SK-N-SH treated with all-trans-retinoic acid at 6 μM for 48 hours (cell line): ENCODE results near the gene RNF213.
A peak's percentile ranks its signal among the peaks of the same experiment; 100 is the strongest.

ENCODE experiments used
- ATAC-seq: fragments of 200-7000 bp; cut with Tn5 transposase; 3 replicates; pipeline ENCODE4 v1.9.1; 2020; ENCODE audit warnings: mild to moderate bottlenecking, moderate library complexity
- CSDC2 ChIP-seq: fragments of 250-450 bp; sonication (Bioruptor Pico); IDR thresholded peaks from 2 replicates; pipeline ENCODE4 v1.5.0; 2020; ENCODE audit warnings: mild to moderate bottlenecking, moderate library complexity
- ESRRG ChIP-seq: fragments of 250-450 bp; sonication (Bioruptor Pico); IDR thresholded peaks from 2 replicates; pipeline ENCODE4 v1.6.1; 2021; ENCODE audit warnings: mild to moderate bottlenecking
- GLIS3 ChIP-seq: fragments of 250-450 bp; sonication (Bioruptor Pico); IDR thresholded peaks from 2 replicates; pipeline ENCODE4 v1.5.0; 2020; ENCODE audit warnings: mild to moderate bottlenecking, moderate library complexity
- ISL1 ChIP-seq: fragments of 250-450 bp; sonication (Bioruptor Pico); IDR thresholded peaks from 2 replicates; pipeline ENCODE4 v2.1.2; 2022; ENCODE audit warnings: mild to moderate bottlenecking, moderate library complexity
- OSR1 ChIP-seq: fragments of 250-450 bp; sonication (Bioruptor Pico); IDR thresholded peaks from 2 replicates; pipeline ENCODE4 v1.8.0; 2022; ENCODE audit warnings: moderate library complexity, mild to moderate bottlenecking, inconsistent platforms
- PPARA ChIP-seq: fragments of 250-450 bp; sonication (Bioruptor Pico); IDR thresholded peaks from 2 replicates; pipeline ENCODE4 v1.5.0; 2020; ENCODE audit warnings: mild to moderate bottlenecking, borderline replicate concordance
- RARB ChIP-seq: fragments of 250-450 bp; sonication (Bioruptor Pico); IDR thresholded peaks from 2 replicates; pipeline ENCODE4 v1.8.0; 2021; ENCODE audit warnings: mild to moderate bottlenecking, moderate library complexity
- SNAI2 ChIP-seq: fragments of 250-450 bp; sonication (Bioruptor Pico); IDR thresholded peaks from 2 replicates; pipeline ENCODE4 v1.5.0; 2020; ENCODE audit warnings: mild to moderate bottlenecking, moderate library complexity
- TCF4 ChIP-seq: fragments of 250-450 bp; sonication (Bioruptor Pico); IDR thresholded peaks from 2 replicates; pipeline ENCODE4 v1.8.0; 2021; ENCODE audit warnings: mild to moderate bottlenecking, moderate library complexity, borderline replicate concordance
- TOX ChIP-seq: fragments of 250-450 bp; sonication (Bioruptor Pico); IDR thresholded peaks from 2 replicates; pipeline ENCODE4 v1.8.0; 2021; ENCODE audit warnings: mild to moderate bottlenecking, moderate library complexity, borderline replicate concordance
- TSHZ2 ChIP-seq: fragments of 250-450 bp; sonication (Bioruptor Pico); IDR thresholded peaks from 2 replicates; pipeline ENCODE4 v1.5.0; 2020; ENCODE audit warnings: mild to moderate bottlenecking, moderate library complexity
- ZC3H10 ChIP-seq: fragments of 250-450 bp; sonication (Bioruptor Pico); IDR thresholded peaks from 2 replicates; pipeline ENCODE4 v1.5.1; 2021; ENCODE audit warnings: mild to moderate bottlenecking, moderate library complexity
- ZFP3 ChIP-seq: fragments of 250-450 bp; sonication (Bioruptor Pico); IDR thresholded peaks from 2 replicates; pipeline ENCODE4 v1.5.0; 2020; ENCODE audit warnings: mild to moderate bottlenecking, moderate library complexity
- ZFP30 ChIP-seq: fragments of 450-650 bp; formaldehyde crosslinking; IDR thresholded peaks from 2 replicates; pipeline ENCODE4 v1.5.0; 2022; ENCODE audit warnings: mild to moderate bottlenecking, moderate library complexity
- ZNF70 ChIP-seq: fragments of 450-650 bp; formaldehyde crosslinking; IDR thresholded peaks from 2 replicates; pipeline ENCODE4 v1.5.0; 2020; ENCODE audit warnings: mild to moderate bottlenecking, moderate library complexity
- ZNF8 ChIP-seq: fragments of 450-650 bp; formaldehyde crosslinking; IDR thresholded peaks from 2 replicates; pipeline ENCODE4 v1.5.0; 2020; ENCODE audit warnings: mild to moderate bottlenecking, moderate library complexity
- TF ChIP-seq, protein P1 (sequence below): fragments of 250-450 bp; sonication (Bioruptor Pico); IDR thresholded peaks from 2 replicates; pipeline ENCODE4 v1.5.1; 2021; ENCODE audit warnings: mild to moderate bottlenecking, moderate library complexity
- TF ChIP-seq, protein P2 (sequence below): fragments of 250-450 bp; sonication (Bioruptor Pico); IDR thresholded peaks from 2 replicates; pipeline ENCODE4 v1.8.0; 2021; ENCODE audit warnings: low read depth, mild to moderate bottlenecking, moderate library complexity, borderline replicate concordance
- TF ChIP-seq, protein P3 (sequence below): fragments of 250-450 bp; sonication (Bioruptor Pico); IDR thresholded peaks from 2 replicates; pipeline ENCODE4 v1.8.0; 2020; ENCODE audit warnings: mild to moderate bottlenecking, moderate library complexity, borderline replicate concordance
- TF ChIP-seq, protein P4 (sequence below): fragments of 250-450 bp; sonication (Bioruptor Pico); IDR thresholded peaks from 2 replicates; pipeline ENCODE4 v1.5.1; 2020; ENCODE audit warnings: low read depth, mild to moderate bottlenecking, moderate library complexity

RNF213 gene

GRCh38 chr17:80260791-80261158, at the start of gene RNF213:
Gene RNF213, plus strand, starts transcription at chr17:80260852. Its CDS starts 2,830 bp downstream, at chr17:80263682.
- peak; percentile 51 for ATAC-seq
- TF ChIP-seq RARB (CRISPR knock-in tag) (no peak), TCF4 (no peak), ISL1 (CRISPR knock-in tag) (no peak), OSR1 (no peak), CSDC2 (no peak), GLIS3 (no peak), ZFP3 (CRISPR knock-in tag) (no peak), TOX (CRISPR knock-in tag) (no peak), PPARA (no peak), ESRRG (CRISPR knock-in tag) (no peak), ZNF70 (no peak), ZC3H10 (CRISPR knock-in tag) (no peak), TSHZ2 (CRISPR knock-in tag) (no peak), SNAI2 (CRISPR knock-in tag) (no peak), ZNF8 (CRISPR knock-in tag) (no peak)
- TF ChIP-seq, protein P1, sequence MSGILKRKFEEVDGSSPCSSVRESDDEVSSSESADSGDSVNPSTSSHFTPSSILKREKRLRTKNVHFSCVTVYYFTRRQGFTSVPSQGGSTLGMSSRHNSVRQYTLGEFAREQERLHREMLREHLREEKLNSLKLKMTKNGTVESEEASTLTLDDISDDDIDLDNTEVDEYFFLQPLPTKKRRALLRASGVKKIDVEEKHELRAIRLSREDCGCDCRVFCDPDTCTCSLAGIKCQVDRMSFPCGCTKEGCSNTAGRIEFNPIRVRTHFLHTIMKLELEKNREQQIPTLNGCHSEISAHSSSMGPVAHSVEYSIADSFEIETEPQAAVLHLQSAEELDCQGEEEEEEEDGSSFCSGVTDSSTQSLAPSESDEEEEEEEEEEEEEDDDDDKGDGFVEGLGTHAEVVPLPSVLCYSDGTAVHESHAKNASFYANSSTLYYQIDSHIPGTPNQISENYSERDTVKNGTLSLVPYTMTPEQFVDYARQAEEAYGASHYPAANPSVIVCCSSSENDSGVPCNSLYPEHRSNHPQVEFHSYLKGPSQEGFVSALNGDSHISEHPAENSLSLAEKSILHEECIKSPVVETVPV (CRISPR knock-in tag), result no peak
- TF ChIP-seq, protein P2, sequence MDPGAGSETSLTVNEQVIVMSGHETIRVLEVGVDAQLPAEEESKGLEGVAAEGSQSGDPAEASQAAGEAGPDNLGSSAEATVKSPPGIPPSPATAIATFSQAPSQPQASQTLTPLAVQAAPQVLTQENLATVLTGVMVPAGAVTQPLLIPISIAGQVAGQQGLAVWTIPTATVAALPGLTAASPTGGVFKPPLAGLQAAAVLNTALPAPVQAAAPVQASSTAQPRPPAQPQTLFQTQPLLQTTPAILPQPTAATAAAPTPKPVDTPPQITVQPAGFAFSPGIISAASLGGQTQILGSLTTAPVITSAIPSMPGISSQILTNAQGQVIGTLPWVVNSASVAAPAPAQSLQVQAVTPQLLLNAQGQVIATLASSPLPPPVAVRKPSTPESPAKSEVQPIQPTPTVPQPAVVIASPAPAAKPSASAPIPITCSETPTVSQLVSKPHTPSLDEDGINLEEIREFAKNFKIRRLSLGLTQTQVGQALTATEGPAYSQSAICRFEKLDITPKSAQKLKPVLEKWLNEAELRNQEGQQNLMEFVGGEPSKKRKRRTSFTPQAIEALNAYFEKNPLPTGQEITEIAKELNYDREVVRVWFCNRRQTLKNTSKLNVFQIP (CRISPR knock-in tag), result no peak
- TF ChIP-seq, protein P3, sequence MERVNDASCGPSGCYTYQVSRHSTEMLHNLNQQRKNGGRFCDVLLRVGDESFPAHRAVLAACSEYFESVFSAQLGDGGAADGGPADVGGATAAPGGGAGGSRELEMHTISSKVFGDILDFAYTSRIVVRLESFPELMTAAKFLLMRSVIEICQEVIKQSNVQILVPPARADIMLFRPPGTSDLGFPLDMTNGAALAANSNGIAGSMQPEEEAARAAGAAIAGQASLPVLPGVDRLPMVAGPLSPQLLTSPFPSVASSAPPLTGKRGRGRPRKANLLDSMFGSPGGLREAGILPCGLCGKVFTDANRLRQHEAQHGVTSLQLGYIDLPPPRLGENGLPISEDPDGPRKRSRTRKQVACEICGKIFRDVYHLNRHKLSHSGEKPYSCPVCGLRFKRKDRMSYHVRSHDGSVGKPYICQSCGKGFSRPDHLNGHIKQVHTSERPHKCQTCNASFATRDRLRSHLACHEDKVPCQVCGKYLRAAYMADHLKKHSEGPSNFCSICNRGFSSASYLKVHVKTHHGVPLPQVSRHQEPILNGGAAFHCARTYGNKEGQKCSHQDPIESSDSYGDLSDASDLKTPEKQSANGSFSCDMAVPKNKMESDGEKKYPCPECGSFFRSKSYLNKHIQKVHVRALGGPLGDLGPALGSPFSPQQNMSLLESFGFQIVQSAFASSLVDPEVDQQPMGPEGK (CRISPR knock-in tag), result no peak
- TF ChIP-seq, protein P4, sequence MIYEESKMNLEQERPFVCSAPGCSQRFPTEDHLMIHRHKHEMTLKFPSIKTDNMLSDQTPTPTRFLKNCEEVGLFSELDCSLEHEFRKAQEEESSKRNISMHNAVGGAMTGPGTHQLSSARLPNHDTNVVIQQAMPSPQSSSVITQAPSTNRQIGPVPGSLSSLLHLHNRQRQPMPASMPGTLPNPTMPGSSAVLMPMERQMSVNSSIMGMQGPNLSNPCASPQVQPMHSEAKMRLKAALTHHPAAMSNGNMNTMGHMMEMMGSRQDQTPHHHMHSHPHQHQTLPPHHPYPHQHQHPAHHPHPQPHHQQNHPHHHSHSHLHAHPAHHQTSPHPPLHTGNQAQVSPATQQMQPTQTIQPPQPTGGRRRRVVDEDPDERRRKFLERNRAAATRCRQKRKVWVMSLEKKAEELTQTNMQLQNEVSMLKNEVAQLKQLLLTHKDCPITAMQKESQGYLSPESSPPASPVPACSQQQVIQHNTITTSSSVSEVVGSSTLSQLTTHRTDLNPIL (CRISPR knock-in tag), result no peak

GRCh38 chr17:80212109-80212508, 48.5 kb upstream of the RNF213 start:
- TF ChIP-seq GLIS3 (no peak), ISL1 (CRISPR knock-in tag) (no peak), ZNF70 (no peak), ZFP3 (CRISPR knock-in tag) (no peak)
- TF ChIP-seq, protein P3 (CRISPR knock-in tag), result no peak
- ATAC-seq, result no peak

DNA sequence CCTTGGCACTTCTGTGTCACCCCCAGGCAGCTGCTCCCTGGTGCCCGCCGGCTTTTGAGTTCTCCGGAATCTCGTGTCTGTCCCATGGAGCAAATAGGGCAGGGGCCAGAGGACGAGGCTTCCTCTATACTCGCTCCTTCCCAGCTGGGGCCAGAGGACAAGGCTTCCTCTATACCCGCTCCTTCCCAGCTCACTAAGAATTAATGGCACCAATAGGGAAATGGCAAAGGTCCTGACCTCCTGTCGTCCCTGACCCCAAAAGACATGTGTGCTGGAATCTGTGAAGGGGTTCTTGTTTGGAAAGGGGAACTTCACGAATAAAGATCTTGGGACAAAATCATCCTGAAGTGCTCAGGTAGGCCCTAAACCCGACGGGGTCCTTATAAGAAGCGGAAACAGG, 48.1 kb upstream of the RNF213 start:
- TF ChIP-seq, protein P2 (CRISPR knock-in tag), result no peak
- no peak for TF ChIP-seq PPARA
- TF ChIP-seq ISL1 (CRISPR knock-in tag), result no peak
- TF ChIP-seq, protein P1 (CRISPR knock-in tag), result no peak
- no peak for TF ChIP-seq RARB (CRISPR knock-in tag)
- TF ChIP-seq, protein P3 (CRISPR knock-in tag), result no peak
- TF ChIP-seq TOX (CRISPR knock-in tag), result no peak
- no peak for TF ChIP-seq ZFP30 (CRISPR knock-in tag)
- TF ChIP-seq, all 23 proteins: peak for 0
- no peak for ATAC-seq
